Upper lobe of left lung (tissue), 4 donors: ENCODE data around the gene MC1R.

Source experiments
- CTCF ChIP-seq, 6 experiments: fragments of 450-650 bp in 4 of 6; fragments of 200-600 bp in 2 of 6; sonication (generic) in 2 of 6; IDR thresholded peaks; one replicate each; pipeline ENCODE4 v1.5.1; 2016 to 2019; ENCODE audit warnings: antibody characterized with exemption in 6 of 6
- EP300 ChIP-seq, 4 donors: sonication (generic); formaldehyde crosslinking; IDR thresholded peaks; one replicate each; pipeline ENCODE4 v1.5.1; 2017; ENCODE audit warnings: antibody characterized with exemption in 4 of 4, control low read depth in 2 of 4
- POLR2A ChIP-seq, 4 donors: fragments of 450-650 bp; IDR thresholded peaks; one replicate each; pipeline ENCODE4 v1.5.1; 2016 to 2017; ENCODE audit warnings: antibody characterized with exemption in 4 of 4, mild to moderate bottlenecking in 2 of 4
- POLR2AphosphoS5 ChIP-seq, 2 donors: sonication (generic); formaldehyde crosslinking; IDR thresholded peaks; one replicate each; pipeline ENCODE4 v1.5.1; 2017; ENCODE audit warnings: antibody characterized with exemption in 2 of 2

GRCh38 chr16:89900885-89901284 lies 17.8 kb upstream of the MC1R start:
- TF ChIP-seq CTCF (IDR thresholded peaks at IDR 0.05) (no peak), POLR2AphosphoS5 (IDR thresholded peaks at IDR 0.05) (no peak), POLR2A (IDR thresholded peaks at IDR 0.05) (no peak), EP300 (IDR thresholded peaks at IDR 0.05) (no peak)
